Right cardiac atrium (tissue), 5 donors: Measurements from ENCODE around the gene DHRSX. TPM values are rescaled to one million over a fixed set of nuclear protein-coding genes. Genes with fewer than 3 reads are reported as not detected.
A peak's percentile ranks its signal among the peaks of the same experiment; 100 is the strongest.

Experiments
- ATAC-seq, 2 donors: fragments of 200-7000 bp; cut with Tn5 transposase; one replicate each; pipeline versions ENCODE4 v1.8.0 to v1.9.1; 2020; ENCODE audit warnings: moderate library complexity in 2 of 2, mild to moderate bottlenecking in 1 of 2
- DNase-seq, 3 donors: peaks; one replicate each; pipeline ENCODE4 v3.0.0-alpha.2; 2020
- H3K27ac ChIP-seq: one replicate; pipeline ENCODE4 v1.5.1; 2013; ENCODE audit warnings: mild to moderate bottlenecking, low read length, control low read depth, moderate library complexity
- H3K27me3 ChIP-seq: one replicate; pipeline ENCODE4 v1.6.1; 2013; ENCODE audit not compliant: control insufficient read depth, insufficient read depth
- H3K4me1 ChIP-seq: one replicate; pipeline ENCODE4 v1.6.1; 2013; ENCODE audit warnings: low read length; ENCODE audit not compliant: control insufficient read depth, insufficient read depth
- H3K4me3 ChIP-seq: one replicate; pipeline ENCODE4 v1.5.1; 2013; ENCODE audit warnings: low read length, control low read depth
- H3K9me3 ChIP-seq: one replicate; pipeline ENCODE4 v1.6.1; 2013; ENCODE audit warnings: low read length; ENCODE audit not compliant: control insufficient read depth
- WGBS: extraction: QIAGEN DNeasy Blood & Tissue Kit; methylation state at CpG from one replicate; pipeline ENCODE4 v1.1.7; 2013; 5-methylcytosine and 5-hydroxymethylcytosine counted together
- intact Hi-C, 4 donors: fragments of 100-400 bp; cut with DNase I; formaldehyde crosslinking; loops; one replicate each; pipeline versions ENCODE4 v1.11.0 to v1.14.0; 2022 to 2023
- long read RNA-seq, 4 donors: library from polyadenylated mRNA; unstranded; transcript quantifications; one replicate each; pipeline ENCODE4 v2.0.0, GENCODE V29; 2020 to 2021
- polyA plus RNA-seq: library from polyadenylated mRNA; stranded (reverse); fragments of 200-250 nt; gene quantifications from one replicate; pipeline ENCODE4 v1.2.3, GENCODE V29; 2013
- total RNA-seq, 4 donors: library from RNA; stranded (reverse); fragmentation: NEBNext Ultra II Directional; extraction: Animal tissue kit (Norgen Biotek cat#: 25700); gene quantifications; one replicate each; pipeline ENCODE4 v1.2.1, GENCODE V29; 2021
- donor health status: healthy with polysubstance abuse.
- donor health status: DM: no; HTN: yes; CAD: no.
- donor health status: DM: no; HTN: no; CAD: no.
- donor health status: DM: no; HTN: yes; CAD: no; lungs with severe emphysema.
- donor health status: DM: yes; HTN: yes; CAD: no.

DHRSX gene
- total RNA-seq (10 to 100 TPM; 24.1 to 43.7 (median 34.0) TPM), polyA plus RNA-seq (22.2 TPM)
- long read RNA-seq, donor 1, transcript DHRSX-201 (7 exons, 2,571 nt), result major isoform, 37 of 77 reads
- long read RNA-seq, donor 1, partial matches to known transcripts, result 8 of 77 reads
- long read RNA-seq, donor 1, other reads (novel, unspliced or antisense), result 30 of 77 reads
- long read RNA-seq, donor 2, transcript DHRSX-201 (7 exons, 2,571 nt), result major isoform, 50 of 64 reads
- long read RNA-seq, donor 2, partial matches to known transcripts, result 2 of 64 reads
- long read RNA-seq, donor 2, other reads (novel, unspliced or antisense), result 12 of 64 reads
- long read RNA-seq, donor 3, transcript DHRSX-201 (7 exons, 2,571 nt), result major isoform, 52 of 69 reads
- long read RNA-seq, donor 3, partial matches to known transcripts, result 4 of 69 reads
- long read RNA-seq, donor 3, other reads (novel, unspliced or antisense), result 11 of 69 reads
- long read RNA-seq, donor 4, transcript DHRSX-201 (7 exons, 2,571 nt), result major isoform, 19 of 44 reads
- long read RNA-seq, donor 4, partial matches to known transcripts, result 3 of 44 reads
- long read RNA-seq, donor 4, other reads (novel, unspliced or antisense), result 22 of 44 reads

GRCh38 chrX:2500803-2501558, at the start of gene DHRSX, which contains the start of gene ZBED1:
DHRSX (minus strand) TSS chrX:2500976; CDS start chrX:2500925, 51 bp downstream.
ZBED1 (minus strand) TSS chrX:2500976; CDS start chrX:2490719, 10,257 bp downstream.
- peak; percentile 61 to 64 for ATAC-seq
- Histone ChIP-seq H3K27ac (peak within 1 kb of the TSS; percentile 89), H3K27me3 (no peaks in the 10 kb centered on the region), H3K4me1 (peaks cover 2% of the 10 kb centered on the region), H3K4me3 (peak within 1 kb of the TSS; percentile 100), H3K9me3 (no peaks in the 10 kb centered on the region)
- peak; percentile 48 to 87 (median 76) for DNase-seq
- 4% methylated on average over 57 of the region's 57 CpGs for WGBS
- intact Hi-C loops, result no loop called here

GRCh38 chrX:2549876-2550275, 49.1 kb upstream of the DHRSX start:
- WGBS, result 43% methylated on average over 7 of the region's 7 CpGs
- no peak overlapping the region for H3K4me3 ChIP-seq
- no peaks in the 10 kb centered on the region for H3K4me1 ChIP-seq
- H3K27me3 ChIP-seq, result no peaks in the 10 kb centered on the region
- no peak overlapping the region for H3K27ac ChIP-seq
- intact Hi-C loops, result no loop called here
- ATAC-seq (no peak), DNase-seq (no peak)
- H3K9me3 ChIP-seq, result no peaks in the 10 kb centered on the region

- no peak overlapping the region for H3K27ac ChIP-seq
- no peaks in the 10 kb centered on the region for H3K27me3 ChIP-seq
- 36% methylated on average over 11 of the region's 11 CpGs for WGBS
- no peak overlapping the region for H3K4me3 ChIP-seq
- ATAC-seq (no peak), DNase-seq (no peak)
- H3K4me1 ChIP-seq, result no peaks in the 10 kb centered on the region
- H3K9me3 ChIP-seq, result no peaks in the 10 kb centered on the region
- intact Hi-C loops, result no loop called here
Observed at GRCh38 chrX:2548711-2549423, 48.1 kb upstream of the DHRSX start.

- DNase-seq, result no peak
- Histone ChIP-seq H3K27me3 (no peaks in the 10 kb centered on the region), H3K27ac (no peak overlapping the region), H3K4me1 (no peaks in the 10 kb centered on the region), H3K9me3 (no peaks in the 10 kb centered on the region), H3K4me3 (no peak overlapping the region)
- WGBS, result 80% methylated on average over 4 of the region's 4 CpGs
- intact Hi-C loops, result no loop called here
- ATAC-seq, result no peak
Observed at GRCh38 chrX:2547736-2548135, 47.0 kb upstream of the DHRSX start.

GRCh38 chrX:2546496-2546895, 45.7 kb upstream of the DHRSX start:
- no peak overlapping the region for H3K27ac ChIP-seq
- no peak overlapping the region for H3K4me3 ChIP-seq
- WGBS, result 83% methylated on average over 1 of the region's 1 CpG
- ATAC-seq, result no peak
- H3K4me1 ChIP-seq, result no peaks in the 10 kb centered on the region
- DNase-seq, result no peak
- H3K27me3 ChIP-seq, result no peaks in the 10 kb centered on the region
- H3K9me3 ChIP-seq, result no peaks in the 10 kb centered on the region
- intact Hi-C loops, result no loop called here

GRCh38 chrX:2545144-2545543, 44.4 kb upstream of the DHRSX start:
- Histone ChIP-seq H3K4me3 (no peak overlapping the region), H3K27ac (no peak overlapping the region), H3K4me1 (no peaks in the 10 kb centered on the region), H3K27me3 (no peaks in the 10 kb centered on the region), H3K9me3 (no peaks in the 10 kb centered on the region)
- 25% methylated on average over 1 of the region's 1 CpG for WGBS
- DNase-seq (no peak), ATAC-seq (no peak)
- intact Hi-C loops, result no loop called here

- Histone ChIP-seq H3K27me3 (no peaks in the 10 kb centered on the region), H3K27ac (no peak overlapping the region), H3K4me3 (no peak overlapping the region), H3K9me3 (no peaks in the 10 kb centered on the region), H3K4me1 (no peaks in the 10 kb centered on the region)
- WGBS, result 61% methylated on average over 7 of the region's 7 CpGs
- ATAC-seq (no peak), DNase-seq (no peak)
- intact Hi-C loops, result no loop called here
Observed at GRCh38 chrX:2542826-2543521, 42.2 kb upstream of the DHRSX start.

- ATAC-seq (no peak), DNase-seq (no peak)
- Histone ChIP-seq H3K27me3 (no peaks in the 10 kb centered on the region), H3K27ac (no peak overlapping the region), H3K4me3 (no peak overlapping the region), H3K4me1 (peaks cover 1% of the 10 kb centered on the region), H3K9me3 (no peaks in the 10 kb centered on the region)
- intact Hi-C loops, result no loop called here
- 89% methylated on average over 8 of the region's 8 CpGs for WGBS
Observed at GRCh38 chrX:2541603-2542002, 40.8 kb upstream of the DHRSX start.

GRCh38 chrX:2540426-2540947, 39.7 kb upstream of the DHRSX start:
- intact Hi-C loops, result no loop called here
- Histone ChIP-seq H3K4me1 (peaks cover 3% of the 10 kb centered on the region), H3K27ac (no peak overlapping the region), H3K27me3 (no peaks in the 10 kb centered on the region), H3K9me3 (no peaks in the 10 kb centered on the region), H3K4me3 (no peak overlapping the region)
- 79% methylated on average over 12 of the region's 12 CpGs for WGBS
- ATAC-seq, result no peak
- no peak for DNase-seq

- Histone ChIP-seq H3K4me3 (no peak overlapping the region), H3K9me3 (no peaks in the 10 kb centered on the region), H3K27ac (no peak overlapping the region), H3K4me1 (peaks cover 3% of the 10 kb centered on the region), H3K27me3 (no peaks in the 10 kb centered on the region)
- intact Hi-C loops, result no loop called here
- ATAC-seq, result no peak
- WGBS, result 74% methylated on average over 3 of the region's 3 CpGs
- no peak for DNase-seq
Observed at GRCh38 chrX:2539586-2539985, 38.8 kb upstream of the DHRSX start.
